PC-9 (cell line): ENCODE measurements around the gene MBD3L3.

Experiments
- CTCF ChIP-seq: fragments of 200-600 bp; sonication (generic); conservative IDR thresholded peaks from 2 replicates; pipeline ENCODE4 v1.6.1; 2017; ENCODE audit warnings: mixed run types, antibody characterized with exemption, mild to moderate bottlenecking, moderate library complexity
- EZH2 ChIP-seq: fragments of 200-600 bp; sonication (generic); IDR thresholded peaks from 2 replicates; pipeline ENCODE4 v1.8.0; 2017; ENCODE audit warnings: antibody characterized with exemption, low read depth

DNA sequence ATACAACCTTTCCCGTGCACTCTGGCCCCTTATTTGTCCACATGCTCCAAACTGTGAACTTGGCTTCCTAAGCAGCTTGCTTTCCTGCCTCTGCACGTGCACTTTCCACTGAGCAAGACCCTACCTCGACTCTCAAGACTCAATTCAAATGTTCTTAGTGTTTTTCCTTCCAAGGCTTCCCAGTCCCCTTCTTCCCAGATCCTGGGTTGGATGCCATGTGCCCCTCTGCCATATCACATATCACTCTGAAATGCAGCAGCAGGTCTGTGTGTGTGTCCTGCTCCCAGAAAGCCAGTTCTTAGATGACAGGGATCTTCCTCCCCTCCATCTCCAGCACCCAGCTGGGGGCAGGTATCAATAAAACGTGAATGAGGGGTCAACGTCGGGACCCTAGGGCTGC is 14.1 kb upstream of the MBD3L3 start:
- TF ChIP-seq CTCF (no peak), EZH2 (no peak)
